Ovary (tissue), 3 donors: ENCODE results near the gene IGHMBP2.

Source experiments
- EP300 ChIP-seq: sonication (generic); formaldehyde crosslinking; IDR thresholded peaks from one replicate; pipeline ENCODE4 v1.6.1; 2017; ENCODE audit warnings: antibody characterized with exemption
- TF ChIP-seq, protein P1 (sequence below), 3 donors: fragments of 450-650 bp in 2 of 3; fragments of 200-600 bp in 1 of 3; IDR thresholded peaks; one replicate each; pipeline versions ENCODE4 v1.5.1 to v1.8.0; 2016 to 2022; ENCODE audit warnings: antibody characterized with exemption in 3 of 3, mild to moderate bottlenecking in 1 of 3
- donor health status: DM: no; HTN: no; CAD: no.

DNA sequence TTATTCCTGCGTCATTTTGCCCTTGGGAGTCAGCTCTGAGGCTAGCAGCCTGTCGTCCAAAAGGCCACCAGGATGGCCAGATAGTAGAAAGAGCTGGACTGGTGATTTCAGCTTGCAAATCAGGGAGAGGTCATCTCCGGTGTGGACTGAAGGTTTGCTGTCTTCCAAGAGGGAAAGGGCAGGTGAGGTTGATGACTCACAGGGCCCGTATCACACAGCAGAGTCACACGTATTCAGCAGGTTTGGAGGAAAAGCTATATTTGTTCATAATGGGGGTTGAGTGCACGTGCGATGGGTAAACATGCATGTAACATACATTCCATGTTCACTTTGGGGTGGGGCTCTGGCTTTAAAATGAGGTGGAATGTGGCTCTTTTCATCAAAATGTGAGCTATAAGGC is 25.7 kb upstream of the IGHMBP2 start:
- TF ChIP-seq, protein P1, sequence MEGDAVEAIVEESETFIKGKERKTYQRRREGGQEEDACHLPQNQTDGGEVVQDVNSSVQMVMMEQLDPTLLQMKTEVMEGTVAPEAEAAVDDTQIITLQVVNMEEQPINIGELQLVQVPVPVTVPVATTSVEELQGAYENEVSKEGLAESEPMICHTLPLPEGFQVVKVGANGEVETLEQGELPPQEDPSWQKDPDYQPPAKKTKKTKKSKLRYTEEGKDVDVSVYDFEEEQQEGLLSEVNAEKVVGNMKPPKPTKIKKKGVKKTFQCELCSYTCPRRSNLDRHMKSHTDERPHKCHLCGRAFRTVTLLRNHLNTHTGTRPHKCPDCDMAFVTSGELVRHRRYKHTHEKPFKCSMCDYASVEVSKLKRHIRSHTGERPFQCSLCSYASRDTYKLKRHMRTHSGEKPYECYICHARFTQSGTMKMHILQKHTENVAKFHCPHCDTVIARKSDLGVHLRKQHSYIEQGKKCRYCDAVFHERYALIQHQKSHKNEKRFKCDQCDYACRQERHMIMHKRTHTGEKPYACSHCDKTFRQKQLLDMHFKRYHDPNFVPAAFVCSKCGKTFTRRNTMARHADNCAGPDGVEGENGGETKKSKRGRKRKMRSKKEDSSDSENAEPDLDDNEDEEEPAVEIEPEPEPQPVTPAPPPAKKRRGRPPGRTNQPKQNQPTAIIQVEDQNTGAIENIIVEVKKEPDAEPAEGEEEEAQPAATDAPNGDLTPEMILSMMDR (IDR thresholded peaks at IDR 0.05) = no peak
- TF ChIP-seq EP300 = no peak
